H1 (cell line): ENCODE data around the gene OXNAD1. TPM values are rescaled to one million over a fixed set of nuclear protein-coding genes. Genes with fewer than 3 reads are reported as not detected.

Experiments
- CHD7 ChIP-seq: fragments of 300-600 bp; sonication (generic); IDR thresholded peaks from 2 replicates; pipeline ENCODE4 v1.7.1; 2012; ENCODE audit warnings: low read length, moderate library complexity, mild to moderate bottlenecking, inconsistent platforms; ENCODE audit not compliant: insufficient replicate concordance
- polyA plus RNA-seq, 7 experiments: library from polyadenylated mRNA; depleted of rRNA in 3 of 7; stranded (reverse) in 5 of 7; unstranded in 2 of 7; fragments of >200 nt in 5 of 7; fragments of 200-250 nt in 2 of 7; gene quantifications; 1 replicate in 5 of 7; 2 replicates in 1 of 7; 4 replicates in 1 of 7; pipeline versions ENCODE4 v1.2.1 to v1.2.3, GENCODE V29; 2011 to 2013; ENCODE audit warnings: missing spikeins in 2 of 7, mixed read lengths in 2 of 7
- total RNA-seq: library from RNA; stranded (reverse); fragmentation: NEBNext Ultra II Directional; extraction: Animal tissue kit (Norgen Biotek cat#: 25700); gene quantifications from 2 replicates; pipeline ENCODE4 v1.2.1, GENCODE V29; 2021

The OXNAD1 gene
- total and polyA plus RNA-seq, 2 of the 8 experiments (the other 6 are each of a cell fraction or from before 2014, with no cell fraction given): 14.9 to 24.8 TPM

- no peak for TF ChIP-seq CHD7
Measured at GRCh38 chr3:16298891-16299290, 33.9 kb downstream of the OXNAD1 start (continued).
